Ureter (tissue), 1 donor: ENCODE measurements around the gene AADACL4. TPM values are rescaled to one million over a fixed set of nuclear protein-coding genes. Genes with fewer than 3 reads are reported as not detected.
A peak's percentile ranks its signal among the peaks of the same experiment; 100 is the strongest.

Source experiments
- DNase-seq: peaks from one replicate; pipeline ENCODE4 v3.0.0-alpha.2; 2020; ENCODE audit warnings: low spot score
- total RNA-seq: library from RNA; stranded (reverse); gene quantifications from one replicate; pipeline ENCODE4 v1.2.4, GENCODE V29; 2023
- donor health status: DM: yes; HTN: yes; CAD: no.

Gene AADACL4
- total RNA-seq, 1 donor from 2014 or later, result not detected

GRCh38 chr1:12613180-12613579 is 30.7 kb upstream of the AADACL4 start:
- DNase-seq, result no peak

- DNase-seq, result no peak
These were observed 29.3 kb upstream of the AADACL4 start for GRCh38 chr1:12614402-12615158.

GRCh38 chr1:12615159-12615864 is 28.6 kb upstream of the AADACL4 start:
- no peak for DNase-seq

- DNase-seq, result peak; percentile 79
These were observed 27.8 kb upstream of the AADACL4 start for GRCh38 chr1:12615865-12616708.

- peak; percentile 65 for DNase-seq
These were observed 27.0 kb upstream of the AADACL4 start for GRCh38 chr1:12616709-12617373.

GRCh38 chr1:12617511-12617900 is 26.4 kb upstream of the AADACL4 start:
- no peak for DNase-seq

- DNase-seq, result peak; percentile 92
These were observed 25.8 kb upstream of the AADACL4 start, which contains the start of gene DHRS3 for GRCh38 chr1:12617901-12618660. TSS of gene DHRS3 (minus strand) at chr1:12618210. CDS start at chr1:12617348, 862 bp downstream.

- no peak for DNase-seq
These were observed 25.3 kb upstream of the AADACL4 start for GRCh38 chr1:12618661-12618964.

GRCh38 chr1:12618965-12619791 is 24.7 kb upstream of the AADACL4 start:
- peak; percentile 87 for DNase-seq

GRCh38 chr1:12619792-12620487 is 23.9 kb upstream of the AADACL4 start:
- DNase-seq, result peak; percentile 93

- DNase-seq, result no peak
These were observed 23.4 kb upstream of the AADACL4 start for GRCh38 chr1:12620488-12620865.

- no peak for DNase-seq
These were observed 23.0 kb upstream of the AADACL4 start for GRCh38 chr1:12620931-12621330.

GRCh38 chr1:12621346-12622335 is 22.2 kb upstream of the AADACL4 start:
- DNase-seq, result no peak

- DNase-seq, result no peak
These were observed 21.4 kb upstream of the AADACL4 start for GRCh38 chr1:12622506-12622905.

GRCh38 chr1:12625276-12625675 is 18.6 kb upstream of the AADACL4 start:
- no peak for DNase-seq

- DNase-seq, result no peak
These were observed 17.0 kb upstream of the AADACL4 start for GRCh38 chr1:12626888-12627287.

- no peak for DNase-seq
These were observed 16.6 kb upstream of the AADACL4 start for GRCh38 chr1:12627296-12627695.

- no peak for DNase-seq
These were observed 14.4 kb upstream of the AADACL4 start for GRCh38 chr1:12629511-12629956.
